Measurements from ENCODE around the gene KDM1A.

DNA sequence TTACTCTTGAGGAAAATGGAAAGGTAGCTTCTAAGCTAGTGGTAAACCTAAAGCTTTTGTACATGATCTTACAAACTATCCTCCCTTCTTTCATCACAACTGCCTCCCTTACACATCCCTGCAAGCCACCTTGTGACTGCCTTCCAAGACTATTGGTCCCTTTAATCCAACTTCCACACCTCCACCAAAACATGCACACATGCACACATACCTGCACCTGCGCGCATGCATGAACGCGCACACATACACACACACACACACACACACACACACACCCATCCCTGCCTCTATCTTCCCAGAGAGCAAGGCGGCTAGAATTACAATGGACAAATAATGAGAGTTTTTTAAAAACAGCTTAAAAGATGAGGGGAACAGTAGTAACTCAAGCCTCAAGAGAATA lies 91.1 kb downstream of the KDM1A start:
- TF ChIP-seq SUZ12 (IDR thresholded peaks at IDR 0.05; ENCODE audit: low read depth, low read length), result no peak
- no peak for TF ChIP-seq SATB2 (CRISPR knock-in tag; IDR thresholded peaks at IDR 0.05)
- TF ChIP-seq NR1H2 (CRISPR knock-in tag; IDR thresholded peaks at IDR 0.05; ENCODE audit: borderline replicate concordance, low read depth), result no peak
- no peak for TF ChIP-seq ZNF335 (CRISPR knock-in tag; IDR thresholded peaks at IDR 0.05)
- TF ChIP-seq, protein P1, sequence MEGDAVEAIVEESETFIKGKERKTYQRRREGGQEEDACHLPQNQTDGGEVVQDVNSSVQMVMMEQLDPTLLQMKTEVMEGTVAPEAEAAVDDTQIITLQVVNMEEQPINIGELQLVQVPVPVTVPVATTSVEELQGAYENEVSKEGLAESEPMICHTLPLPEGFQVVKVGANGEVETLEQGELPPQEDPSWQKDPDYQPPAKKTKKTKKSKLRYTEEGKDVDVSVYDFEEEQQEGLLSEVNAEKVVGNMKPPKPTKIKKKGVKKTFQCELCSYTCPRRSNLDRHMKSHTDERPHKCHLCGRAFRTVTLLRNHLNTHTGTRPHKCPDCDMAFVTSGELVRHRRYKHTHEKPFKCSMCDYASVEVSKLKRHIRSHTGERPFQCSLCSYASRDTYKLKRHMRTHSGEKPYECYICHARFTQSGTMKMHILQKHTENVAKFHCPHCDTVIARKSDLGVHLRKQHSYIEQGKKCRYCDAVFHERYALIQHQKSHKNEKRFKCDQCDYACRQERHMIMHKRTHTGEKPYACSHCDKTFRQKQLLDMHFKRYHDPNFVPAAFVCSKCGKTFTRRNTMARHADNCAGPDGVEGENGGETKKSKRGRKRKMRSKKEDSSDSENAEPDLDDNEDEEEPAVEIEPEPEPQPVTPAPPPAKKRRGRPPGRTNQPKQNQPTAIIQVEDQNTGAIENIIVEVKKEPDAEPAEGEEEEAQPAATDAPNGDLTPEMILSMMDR (CRISPR knock-in tag; IDR thresholded peaks at IDR 0.05), result no peak
- TF ChIP-seq BRD4 (CRISPR knock-in tag; IDR thresholded peaks at IDR 0.05), result no peak
- TF ChIP-seq, protein P2, sequence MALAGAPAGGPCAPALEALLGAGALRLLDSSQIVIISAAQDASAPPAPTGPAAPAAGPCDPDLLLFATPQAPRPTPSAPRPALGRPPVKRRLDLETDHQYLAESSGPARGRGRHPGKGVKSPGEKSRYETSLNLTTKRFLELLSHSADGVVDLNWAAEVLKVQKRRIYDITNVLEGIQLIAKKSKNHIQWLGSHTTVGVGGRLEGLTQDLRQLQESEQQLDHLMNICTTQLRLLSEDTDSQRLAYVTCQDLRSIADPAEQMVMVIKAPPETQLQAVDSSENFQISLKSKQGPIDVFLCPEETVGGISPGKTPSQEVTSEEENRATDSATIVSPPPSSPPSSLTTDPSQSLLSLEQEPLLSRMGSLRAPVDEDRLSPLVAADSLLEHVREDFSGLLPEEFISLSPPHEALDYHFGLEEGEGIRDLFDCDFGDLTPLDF (CRISPR knock-in tag; IDR thresholded peaks at IDR 0.05), result no peak
- no peak for TF ChIP-seq BHLHE40 (IDR thresholded peaks at IDR 0.05; ENCODE audit: low read length)

Data from HepG2 (cell line).